Skin epidermis (tissue), 12 donors: ENCODE data around the gene EEFSEC.
A peak's percentile ranks its signal among the peaks of the same experiment; 100 is the strongest.

Experiments
- H3K27ac ChIP-seq, 21 experiments: fragments of 200-600 bp; sonication (generic) in 11 of 21; one replicate each; pipeline ENCODE4 v1.5.0; 2020; ENCODE audit warnings: mild to moderate bottlenecking in 3 of 21, inconsistent platforms in 2 of 21, moderate library complexity in 2 of 21
- H3K4me3 ChIP-seq, 7 experiments: fragments of 200-600 bp; sonication (generic) in 2 of 7; one replicate each; pipeline ENCODE4 v1.5.0; 2020; ENCODE audit warnings: inconsistent platforms in 2 of 7, mild to moderate bottlenecking in 2 of 7, moderate library complexity in 1 of 7

EEFSEC gene

GRCh38 chr3:128178782-128179483, 25.7 kb downstream of the EEFSEC start:
- no peak overlapping the region for H3K4me3 ChIP-seq

DNA sequence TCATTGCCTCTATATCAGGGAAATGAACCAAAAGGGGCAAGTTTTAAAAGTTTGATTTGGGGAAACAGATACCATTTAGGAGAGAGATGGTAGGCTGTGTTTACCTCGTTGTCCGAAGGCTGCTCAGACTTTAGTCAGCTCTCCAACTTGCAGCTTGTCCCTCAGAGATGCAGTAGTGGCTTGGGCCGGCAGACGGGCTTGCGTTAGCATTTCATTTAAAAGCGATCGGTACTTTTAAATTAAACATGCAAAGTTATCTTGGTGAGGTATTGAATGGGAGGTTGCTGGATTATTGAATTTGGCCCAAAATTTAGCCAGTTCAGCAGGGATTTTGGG, 26.2 kb downstream of the EEFSEC start:
- no peak overlapping the region for H3K4me3 ChIP-seq

More at GRCh38 chr3:128178782-128179483, 25.7 kb downstream of the EEFSEC start:
- peak overlapping the region in 1 of 21 experiments; percentile 49 for H3K27ac ChIP-seq

DNA sequence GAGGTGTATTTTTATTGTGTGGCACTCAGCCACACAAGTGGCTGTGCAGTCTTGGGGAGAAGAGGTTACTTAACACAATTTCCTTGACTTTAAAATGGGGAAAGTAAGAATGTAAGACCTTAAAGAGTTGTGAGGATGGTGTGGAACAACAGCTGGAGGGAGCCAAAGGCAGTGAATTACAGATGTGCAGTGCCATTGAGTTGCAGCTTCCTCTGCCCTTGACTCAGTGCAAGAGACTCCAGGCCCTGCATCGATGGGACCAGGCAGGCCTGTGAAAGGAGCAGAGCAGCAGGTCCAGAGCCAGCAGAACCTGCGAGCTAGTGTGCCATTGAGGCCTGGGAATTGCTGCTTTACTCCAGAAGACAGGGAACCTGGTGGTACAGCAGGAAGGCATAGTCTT, 27.2 kb downstream of the EEFSEC start:
- no peak overlapping the region for H3K27ac ChIP-seq
- H3K4me3 ChIP-seq, result no peak overlapping the region

More for the DNA sequence above, 26.2 kb downstream of the EEFSEC start:
- no peak overlapping the region for H3K27ac ChIP-seq

DNA sequence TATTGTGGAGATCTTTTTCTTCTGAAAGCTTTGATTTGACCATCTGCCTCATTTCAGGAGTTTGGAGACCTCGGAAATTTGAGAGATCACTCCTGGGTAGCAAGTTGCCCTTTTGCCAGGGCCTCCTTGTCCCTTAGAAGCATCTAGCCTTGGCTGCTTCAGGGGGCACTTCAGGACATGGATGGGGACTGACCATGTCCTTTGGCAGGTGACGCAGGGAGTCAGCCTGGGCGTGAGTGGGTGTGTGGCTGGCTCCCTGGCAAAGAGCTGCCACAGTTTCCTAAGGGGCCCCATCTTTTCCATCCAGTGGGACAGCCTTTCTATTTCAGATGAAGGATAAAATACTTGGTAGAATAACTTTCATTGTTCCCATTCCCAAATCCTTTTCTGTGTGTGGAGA, 27.6 kb downstream of the EEFSEC start:
- Histone ChIP-seq H3K4me3 (no peak overlapping the region), H3K27ac (no peak overlapping the region)

- Histone ChIP-seq H3K27ac (no peak overlapping the region), H3K4me3 (no peak overlapping the region)
Measured at GRCh38 chr3:128182656-128183055, 29.4 kb downstream of the EEFSEC start.

DNA sequence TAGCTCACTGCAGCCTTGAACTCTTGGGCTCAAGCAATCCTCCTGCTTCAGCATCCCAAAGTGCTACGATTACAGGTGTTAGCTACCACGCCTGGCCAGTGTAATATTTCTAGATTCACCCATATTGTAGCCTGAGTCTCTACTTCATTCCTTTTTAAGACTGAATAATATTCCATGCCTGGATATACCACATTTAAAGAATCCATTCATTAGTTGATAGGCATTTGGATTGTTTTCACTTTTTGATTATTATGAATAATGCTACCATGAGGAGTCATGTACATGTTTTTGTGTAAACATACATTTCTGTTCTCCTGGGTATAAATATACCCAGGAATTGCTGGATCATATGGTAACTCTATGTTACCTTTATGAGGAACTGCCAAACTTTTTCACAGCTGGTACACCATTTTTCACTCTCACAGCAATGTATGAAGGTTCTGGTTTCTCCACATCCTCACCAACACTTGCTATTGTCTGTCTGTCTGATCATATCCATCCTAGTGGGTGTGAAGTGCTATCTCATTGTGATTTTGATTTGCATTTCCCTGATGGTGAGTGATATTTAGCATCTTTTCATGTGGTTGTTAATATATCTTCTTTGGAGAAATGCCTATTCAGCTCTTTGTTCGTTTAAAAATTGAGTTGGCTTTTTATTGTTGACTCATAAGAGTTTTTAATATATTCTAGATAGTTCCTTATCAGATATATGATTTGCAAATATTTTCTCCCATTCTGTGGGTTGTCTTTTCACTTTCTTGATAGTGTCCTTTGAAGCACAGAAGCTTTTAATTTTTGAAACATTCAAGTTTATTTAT, 32.6 kb downstream of the EEFSEC start:
- no peak overlapping the region for H3K27ac ChIP-seq
- H3K4me3 ChIP-seq, result no peak overlapping the region

- H3K27ac ChIP-seq, result no peak overlapping the region
Measured at GRCh38 chr3:128187495-128187894, 34.2 kb downstream of the EEFSEC start.

DNA sequence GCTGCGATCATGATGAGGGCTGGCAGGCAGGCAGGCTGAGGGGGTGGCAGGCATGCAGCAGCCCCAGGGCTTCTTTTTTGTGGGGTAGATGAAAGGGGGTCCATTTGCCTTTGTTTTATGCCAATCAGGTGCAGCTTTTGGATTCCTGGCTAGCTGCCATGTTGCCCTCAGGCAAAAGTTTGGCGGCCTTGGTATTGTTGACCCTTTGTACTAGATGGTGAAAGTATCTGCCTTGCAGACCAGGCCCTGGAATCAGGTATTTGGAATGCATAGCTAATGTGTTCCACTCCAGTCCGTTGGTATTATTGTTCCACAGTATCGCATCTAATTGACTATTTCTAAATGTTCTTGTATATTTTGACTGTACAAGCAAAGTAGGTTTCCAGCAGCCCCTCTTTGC, 35.0 kb downstream of the EEFSEC start:
- Histone ChIP-seq H3K4me3 (no peak overlapping the region), H3K27ac (no peak overlapping the region)

More at GRCh38 chr3:128187495-128187894, 34.2 kb downstream of the EEFSEC start:
- H3K4me3 ChIP-seq, result no peak overlapping the region

- no peak overlapping the region for H3K27ac ChIP-seq
- H3K4me3 ChIP-seq, result no peak overlapping the region
Measured at GRCh38 chr3:128188956-128189355, 35.7 kb downstream of the EEFSEC start.

- no peak overlapping the region for H3K27ac ChIP-seq
- H3K4me3 ChIP-seq, result no peak overlapping the region
Measured at GRCh38 chr3:128190501-128190900, 37.2 kb downstream of the EEFSEC start.

DNA sequence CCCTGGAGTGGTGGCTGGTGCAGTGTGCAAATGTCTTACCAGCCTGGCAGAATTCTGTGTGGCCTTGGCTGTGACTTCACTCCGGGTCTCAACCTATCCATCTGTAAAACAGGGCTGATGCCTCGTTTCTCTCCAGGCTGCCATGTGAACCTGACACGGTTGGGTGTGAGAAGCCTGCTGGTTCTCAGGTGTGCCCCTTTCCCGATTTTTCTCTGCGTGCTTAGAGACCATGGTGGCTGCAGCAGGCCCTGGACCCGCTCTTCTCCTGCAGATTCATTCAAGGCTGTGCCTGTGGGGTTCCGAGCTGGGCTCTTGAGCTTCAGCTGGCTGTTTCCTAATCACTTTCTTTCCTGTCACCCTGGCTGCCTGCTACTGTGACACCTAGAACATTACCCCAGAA, 38.9 kb downstream of the EEFSEC start:
- H3K4me3 ChIP-seq, result no peak overlapping the region
- H3K27ac ChIP-seq, result no peak overlapping the region

GRCh38 chr3:128193168-128193567, 39.9 kb downstream of the EEFSEC start:
- no peak overlapping the region for H3K27ac ChIP-seq
- H3K4me3 ChIP-seq, result no peak overlapping the region

DNA sequence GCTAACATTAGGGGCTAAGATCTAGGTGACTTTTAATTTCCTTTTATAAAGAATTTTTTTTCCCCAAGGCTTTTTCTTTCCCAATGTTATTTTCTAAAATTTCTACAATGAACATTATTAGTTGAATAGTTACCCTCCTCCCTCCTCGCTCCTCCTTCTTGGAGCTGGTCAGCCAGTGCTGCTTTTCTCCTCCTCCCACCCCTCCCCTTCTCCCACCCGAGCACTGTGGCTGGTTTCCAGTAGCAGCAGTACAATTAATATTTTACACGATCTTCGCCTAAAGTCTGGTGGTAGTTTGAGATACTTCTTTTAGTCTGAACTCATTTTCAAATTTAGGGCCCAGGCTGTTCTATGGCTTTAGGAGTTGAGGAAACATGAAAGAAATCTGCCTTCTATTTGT, 41.6 kb downstream of the EEFSEC start:
- no peak overlapping the region for H3K27ac ChIP-seq
- no peak overlapping the region for H3K4me3 ChIP-seq

DNA sequence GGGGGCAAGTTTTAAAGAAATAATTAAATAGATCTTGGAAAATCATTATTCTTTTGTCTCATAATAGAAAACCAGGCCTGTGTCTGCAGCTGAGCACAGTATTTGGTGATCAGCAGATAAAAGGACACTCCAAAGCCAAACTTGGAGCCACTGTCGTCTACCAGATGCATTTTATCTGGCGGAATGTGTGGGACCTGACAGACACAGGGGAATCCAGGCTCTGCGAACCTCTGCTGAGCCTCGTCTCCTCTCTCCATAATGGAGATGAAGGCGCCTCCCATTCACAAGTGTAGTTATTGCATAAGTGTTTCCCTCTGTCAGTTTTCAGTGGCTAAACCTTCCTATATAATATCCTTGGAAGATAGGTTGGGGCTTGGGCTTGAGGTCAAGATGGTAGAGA, 42.1 kb downstream of the EEFSEC start:
- Histone ChIP-seq H3K27ac (peak overlapping the region in 1 of 21 experiments; percentile 10), H3K4me3 (no peak overlapping the region)

DNA sequence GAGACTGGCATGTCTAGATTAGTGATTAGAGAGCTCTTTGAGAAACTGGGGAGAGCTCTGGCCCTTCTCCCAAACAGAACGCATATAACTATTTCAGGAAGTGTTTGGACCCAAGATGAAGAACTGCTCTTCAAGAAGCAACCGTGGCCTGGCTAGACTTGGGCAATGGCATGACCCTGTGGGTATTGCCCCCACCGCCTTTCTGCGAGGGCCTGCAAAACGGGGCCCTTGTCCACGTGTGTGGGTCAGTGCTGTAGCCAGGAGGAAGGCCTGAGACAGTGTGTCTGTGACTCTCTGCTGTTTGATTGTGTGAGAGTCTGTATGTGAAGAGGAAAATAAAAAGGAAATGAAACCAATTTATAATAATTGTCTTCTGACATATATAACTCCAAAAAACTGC, 42.5 kb downstream of the EEFSEC start:
- Histone ChIP-seq H3K4me3 (no peak overlapping the region), H3K27ac (peak overlapping the region in 1 of 21 experiments; percentile 10)

DNA sequence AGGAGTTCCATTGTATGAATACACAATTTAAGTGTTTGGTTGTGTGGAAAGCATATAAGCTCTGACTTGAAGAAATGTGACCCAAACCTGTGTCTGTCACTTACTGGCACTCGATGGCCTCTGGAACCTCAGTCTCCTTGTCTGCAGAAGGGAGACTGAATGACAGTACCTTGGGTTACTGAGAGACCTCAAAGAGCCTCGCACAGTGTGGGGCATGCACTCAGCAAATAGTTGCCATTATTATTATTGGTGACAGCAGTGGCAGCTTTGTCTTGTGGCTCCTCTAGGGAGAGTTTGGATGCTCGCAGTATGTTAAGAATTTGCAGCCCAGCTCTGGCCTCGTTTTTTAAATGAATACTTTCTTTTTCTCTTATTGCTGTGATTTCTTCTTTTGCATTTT, 43.4 kb downstream of the EEFSEC start:
- H3K4me3 ChIP-seq, result no peak overlapping the region
- no peak overlapping the region for H3K27ac ChIP-seq

GRCh38 chr3:128197855-128198254, 44.6 kb downstream of the EEFSEC start:
- H3K4me3 ChIP-seq, result no peak overlapping the region
- H3K27ac ChIP-seq, result no peak overlapping the region

- Histone ChIP-seq H3K4me3 (no peak overlapping the region), H3K27ac (no peak overlapping the region)
Measured at GRCh38 chr3:128198313-128198712, 45.0 kb downstream of the EEFSEC start.

DNA sequence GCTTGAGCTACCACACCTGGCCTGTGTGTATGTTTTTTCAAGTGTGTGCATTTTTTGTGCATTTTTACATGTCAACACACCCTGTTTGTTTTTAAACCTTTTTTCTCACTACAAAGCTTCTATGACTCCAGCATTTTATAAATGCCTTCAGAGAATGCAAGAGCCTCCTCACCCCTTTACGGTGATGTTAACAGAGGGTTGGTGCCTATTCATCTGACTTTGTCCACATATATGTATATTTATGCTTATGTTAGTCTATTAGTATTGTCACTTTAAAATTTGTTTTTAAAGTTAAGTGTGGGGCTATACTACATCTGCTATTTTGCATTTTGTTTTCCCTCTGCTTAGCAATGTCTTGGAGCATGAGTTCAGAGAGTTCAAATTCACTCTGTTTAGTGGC, 45.8 kb downstream of the EEFSEC start:
- Histone ChIP-seq H3K4me3 (no peak overlapping the region), H3K27ac (no peak overlapping the region)

GRCh38 chr3:128201158-128201755, 48.0 kb downstream of the EEFSEC start:
- Histone ChIP-seq H3K4me3 (no peak overlapping the region), H3K27ac (no peak overlapping the region)

DNA sequence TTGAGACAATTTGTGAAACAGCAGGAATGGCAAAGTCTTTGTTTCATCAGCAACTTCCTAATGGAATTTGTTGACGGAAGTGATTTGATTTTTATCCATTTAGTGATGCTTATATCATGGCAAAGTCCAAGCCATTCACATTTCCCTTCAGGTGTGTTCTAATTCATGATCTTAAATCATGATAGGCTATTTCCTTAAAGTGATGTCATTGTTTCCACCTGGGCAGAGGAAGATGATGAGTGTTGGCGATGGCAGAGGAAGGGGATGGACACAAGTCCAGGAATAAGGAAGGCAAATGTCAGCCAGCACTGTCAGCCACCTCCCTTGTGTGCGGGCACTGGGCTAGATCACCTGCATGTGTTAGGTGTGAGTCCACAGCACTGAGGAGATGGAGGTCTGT, 49.9 kb downstream of the EEFSEC start:
- Histone ChIP-seq H3K27ac (no peak overlapping the region), H3K4me3 (no peak overlapping the region)
